NCI-H345 (cell line): Measurements from ENCODE around the gene SH3RF1.

Source experiments
- DNase-seq: peaks from one replicate; lab custom pipeline; 2025; lab: John Stamatoyannopoulos, UW

The SH3RF1 gene

GRCh38 chr4:169163495-169163894 is 107.3 kb downstream of the SH3RF1 start:
- no peak for DNase-seq

- DNase-seq = no peak
Observed at GRCh38 chr4:169160825-169161224, 109.9 kb downstream of the SH3RF1 start.

GRCh38 chr4:169159624-169160171 is 111.1 kb downstream of the SH3RF1 start:
- DNase-seq = no peak

GRCh38 chr4:169158861-169159260 is 111.9 kb downstream of the SH3RF1 start:
- DNase-seq = no peak

GRCh38 chr4:169158046-169158445 is 112.7 kb downstream of the SH3RF1 start:
- no peak for DNase-seq

GRCh38 chr4:169156392-169156791 is 114.4 kb downstream of the SH3RF1 start:
- no peak for DNase-seq

- no peak for DNase-seq
Observed at GRCh38 chr4:169154121-169154520, 116.6 kb downstream of the SH3RF1 start.

- no peak for DNase-seq
Observed at GRCh38 chr4:169153481-169154087, 117.2 kb downstream of the SH3RF1 start.

GRCh38 chr4:169152899-169153298 is 117.9 kb downstream of the SH3RF1 start:
- DNase-seq = no peak

- no peak for DNase-seq
Observed at GRCh38 chr4:169152098-169152497, 118.7 kb downstream of the SH3RF1 start.

- DNase-seq = no peak
Observed at GRCh38 chr4:169151671-169152070, 119.1 kb downstream of the SH3RF1 start.

GRCh38 chr4:169150806-169151205 is 120.0 kb downstream of the SH3RF1 start:
- DNase-seq = no peak

- no peak for DNase-seq
Observed at GRCh38 chr4:169148885-169149284, 121.9 kb downstream of the SH3RF1 start.

GRCh38 chr4:169147191-169147590 is 123.6 kb downstream of the SH3RF1 start:
- no peak for DNase-seq

- DNase-seq = no peak
Observed at GRCh38 chr4:169144061-169144600, 126.6 kb downstream of the SH3RF1 start.

GRCh38 chr4:169143335-169143734 is 127.4 kb downstream of the SH3RF1 start:
- no peak for DNase-seq

GRCh38 chr4:169142906-169143305 is 127.8 kb downstream of the SH3RF1 start:
- no peak for DNase-seq

GRCh38 chr4:169142391-169142790 is 128.4 kb downstream of the SH3RF1 start:
- no peak for DNase-seq

GRCh38 chr4:169139021-169139420 is 131.7 kb downstream of the SH3RF1 start:
- no peak for DNase-seq

GRCh38 chr4:169137558-169137920 is 133.2 kb downstream of the SH3RF1 start:
- DNase-seq = no peak

GRCh38 chr4:169136796-169137557 is 133.8 kb downstream of the SH3RF1 start:
- no peak for DNase-seq

GRCh38 chr4:169136330-169136729 is 134.4 kb downstream of the SH3RF1 start:
- DNase-seq = no peak

- DNase-seq = no peak
Observed at GRCh38 chr4:169135776-169136175, 135.0 kb downstream of the SH3RF1 start.
